HepG2 (cell line): ENCODE results near the gene LDB2. TPM values are rescaled to one million over a fixed set of nuclear protein-coding genes. Genes with fewer than 3 reads are reported as not detected.

Experiments used
- ATAC-seq: fragments of 200-7000 bp; cut with Tn5 transposase; 3 replicates; pipeline ENCODE4 v1.9.1; 2020; ENCODE audit warnings: mild to moderate bottlenecking, moderate library complexity
- BruUV-seq: library from RNA; stranded (reverse); fragments of 400-500 nt; replicated peaks from 2 replicates; lab custom pipeline; 2021; lab: Mats Ljungman, UMichigan
- CTCF ChIA-PET: fragments of 300-600 bp; formaldehyde crosslinking; extraction: SDS; loops from one replicate; lab custom pipeline; 2021; ENCODE audit warnings: low total read pairs, inconsistent platforms, low intra/inter-chr PET ratio; lab: Yijun Ruan, JAX
- POLR2A ChIA-PET: fragments of 350-600 bp; sonication (Branson Sonifier 250); formaldehyde crosslinking; loops from one replicate; lab custom pipeline; 2020; ENCODE audit warnings: antibody characterized with exemption, inconsistent platforms; lab: Yijun Ruan, JAX
- DNase-seq: peaks from one replicate; pipeline ENCODE4 v3.0.0-alpha.2; 2015; ENCODE audit warnings: low spot score
- FAIRE-seq: peaks from 3 replicates; lab custom pipeline; 2011; peaks lifted over from hg19 to GRCh38; lab: Jason Lieb, UNC
- H2AFZ ChIP-seq: one replicate; pipeline ENCODE4 v1.6.1; 2011; ENCODE audit warnings: low read length, inconsistent platforms
- H3K27ac ChIP-seq: fragments of 300-600 bp; 3 replicates; pipeline ENCODE4 v1.8.0; 2011; ENCODE audit warnings: mixed run types, mild to moderate bottlenecking, mixed read lengths, low read length, inconsistent platforms; ENCODE audit not compliant: insufficient read depth; ENCODE audit errors: extremely low read length
- H3K27me3 ChIP-seq, 2 experiments: fragments of 200-600 bp in 1 of 2; 2 replicates in 1 of 2; 3 replicates in 1 of 2; pipeline versions ENCODE4 v1.6.0 to v1.8.0; 2011; ENCODE audit warnings: low read length in 2 of 2, mild to moderate bottlenecking in 2 of 2, moderate library complexity in 2 of 2, inconsistent platforms in 1 of 2; ENCODE audit not compliant: insufficient read depth in 2 of 2, control insufficient read depth in 1 of 2
- H3K36me3 ChIP-seq, 2 experiments: fragments of 200-600 bp in 1 of 2; replicated peaks in 1 of 2; 2 replicates in 1 of 2; 3 replicates in 1 of 2; pipeline versions ENCODE4 v1.5.1 to v1.8.0; 2011; ENCODE audit warnings: low read length in 2 of 2, inconsistent platforms in 1 of 2; ENCODE audit not compliant: insufficient read depth in 2 of 2, control insufficient read depth in 1 of 2
- H3K4me1 ChIP-seq: 2 replicates; pipeline ENCODE4 v1.5.1; 2012; ENCODE audit warnings: low read length, inconsistent platforms; ENCODE audit not compliant: insufficient read depth
- H3K4me2 ChIP-seq: 2 replicates; pipeline ENCODE4 v1.6.0; 2011; ENCODE audit warnings: low read depth, low read length, inconsistent platforms
- H3K4me3 ChIP-seq, 3 experiments: fragments of 200-600 bp in 1 of 3; sonication (generic), shearing (Covaris generic) in 1 of 3; replicated peaks in 1 of 3; 2 replicates each; pipeline ENCODE4 v1.5.1; 2011 to 2016; ENCODE audit warnings: low read length in 3 of 3, inconsistent platforms in 2 of 3, low read depth in 2 of 3, mild to moderate bottlenecking in 2 of 3, control low read depth in 1 of 3, mixed read lengths in 1 of 3; ENCODE audit not compliant: insufficient read depth in 1 of 3
- H3K79me2 ChIP-seq: one replicate; pipeline ENCODE4 v1.6.1; 2011; ENCODE audit warnings: low read length, inconsistent platforms; ENCODE audit not compliant: insufficient read depth
- H3K9ac ChIP-seq: 2 replicates; pipeline ENCODE4 v1.6.0; 2011; ENCODE audit warnings: mild to moderate bottlenecking, low read depth, low read length, inconsistent platforms; ENCODE audit not compliant: insufficient read depth
- H3K9me3 ChIP-seq: 2 replicates; pipeline ENCODE4 v1.5.1; 2012; ENCODE audit warnings: mild to moderate bottlenecking, low read length
- H4K20me1 ChIP-seq: 2 replicates; pipeline ENCODE4 v1.6.0; 2011; ENCODE audit warnings: inconsistent platforms, mild to moderate bottlenecking, low read length, moderate library complexity; ENCODE audit not compliant: insufficient read depth
- CBX5 ChIP-seq: sonication (generic); formaldehyde crosslinking; IDR thresholded peaks from 2 replicates; pipeline ENCODE4 v1.4.0; 2020; ENCODE audit warnings: missing genetic modification reagents, borderline replicate concordance
- FOXA1 ChIP-seq, 2 experiments: fragments of 450-650 bp in 1 of 2; sonication (generic) in 1 of 2; formaldehyde crosslinking in 1 of 2; IDR thresholded peaks; 2 replicates each; pipeline versions ENCODE4 v1.4.0 to v1.6.1; 2016 to 2020; ENCODE audit warnings: missing genetic modification reagents in 1 of 2
- GLI4 ChIP-seq: sonication (generic); formaldehyde crosslinking; IDR thresholded peaks from 2 replicates; pipeline ENCODE4 v1.5.1; 2020; ENCODE audit warnings: missing genetic modification reagents, mild to moderate bottlenecking, moderate library complexity, borderline replicate concordance
- IKZF4 ChIP-seq: sonication (generic); formaldehyde crosslinking; IDR thresholded peaks from 2 replicates; pipeline ENCODE4 v1.5.1; 2020; ENCODE audit warnings: borderline replicate concordance, mild to moderate bottlenecking, low read depth, missing genetic modification reagents; ENCODE audit errors: not compliant biosample characterization
- MAFK ChIP-seq, 2 experiments: IDR thresholded peaks in 1 of 2; conservative IDR thresholded peaks in 1 of 2; 2 replicates each; pipeline ENCODE4 v1.6.1; 2011; ENCODE audit warnings: improper control_type of control experiment in 2 of 2, low read length in 2 of 2
- NFYB ChIP-seq: sonication (generic); formaldehyde crosslinking; IDR thresholded peaks from 2 replicates; pipeline ENCODE4 v1.4.0; 2020; ENCODE audit warnings: missing genetic modification reagents
- TARDBP ChIP-seq: sonication (generic); formaldehyde crosslinking; IDR thresholded peaks from 2 replicates; pipeline ENCODE4 v1.8.0; 2022; ENCODE audit warnings: mild to moderate bottlenecking, missing genetic modification reagents
- ZNF329 ChIP-seq: sonication (generic); formaldehyde crosslinking; IDR thresholded peaks from 2 replicates; pipeline ENCODE4 v1.9.0; 2021; ENCODE audit warnings: low read depth, mild to moderate bottlenecking, missing genetic modification reagents
- ZNF382 ChIP-seq: sonication (generic); formaldehyde crosslinking; IDR thresholded peaks from 2 replicates; pipeline ENCODE4 v1.5.0; 2020; ENCODE audit warnings: missing genetic modification reagents, mild to moderate bottlenecking, borderline replicate concordance
- ZNF644 ChIP-seq: IDR thresholded peaks from 2 replicates; pipeline ENCODE4 v1.6.1; 2016; ENCODE audit warnings: low read depth
- ZNF660 ChIP-seq: sonication (generic); formaldehyde crosslinking; IDR thresholded peaks from 2 replicates; pipeline ENCODE4 v1.5.1; 2020; ENCODE audit warnings: mild to moderate bottlenecking, low read depth, missing genetic modification reagents, borderline replicate concordance
- ZNF768 ChIP-seq: sonication (generic); formaldehyde crosslinking; IDR thresholded peaks from 2 replicates; pipeline ENCODE4 v1.4.0; 2020; ENCODE audit warnings: missing genetic modification reagents
- WGBS: methylation state at CpG from one replicate; pipeline ENCODE4 v1.1.6; 2017; ENCODE audit warnings: low lambda C conversion rate; 5-methylcytosine and 5-hydroxymethylcytosine counted together
- in situ Hi-C: cut with HindIII; loops from 2 replicates; pipeline ENCODE4 v1.10.0; 2017; ENCODE audit warnings: low pct_unique_long_range_greater_than_20kb; ENCODE audit not compliant: extremely low pct_ligation_motif_present
- intact Hi-C: fragments of 100-400 bp; cut with micrococcal nuclease; formaldehyde crosslinking; loops from one replicate; pipeline ENCODE4 v1.10.0; 2022; ENCODE audit not compliant: unreplicated experiment
- polyA plus RNA-seq, 8 experiments: library from polyadenylated mRNA; depleted of rRNA in 3 of 8; stranded (reverse) in 7 of 8; unstranded in 1 of 8; fragments of >200 nt; fragmentation: Illumina TruSeq in 4 of 8; extraction: Trizol in 4 of 8; gene quantifications; 2 replicates each; pipeline versions ENCODE4 v1.2.1 to v1.2.3, GENCODE V29; 2011 to 2016; ENCODE audit warnings: low read depth in 4 of 8, missing spikeins in 1 of 8, mixed read lengths in 1 of 8; ENCODE audit not compliant: insufficient read depth in 1 of 8
- total RNA-seq, 5 experiments: library from RNA; depleted of rRNA; stranded (reverse); fragments of >200 nt; fragmentation: Illumina TruSeq; extraction: Trizol; gene quantifications; 2 replicates each; pipeline ENCODE4 v1.2.3, GENCODE V29; 2016; ENCODE audit warnings: low read depth in 1 of 5

LDB2 gene
- total and polyA plus RNA-seq, 2 of the 13 experiments (the other 11 are each of a cell fraction or from before 2014, with no cell fraction given) = not detected

GRCh38 chr4:16852228-16852627 lies 46.2 kb downstream of the LDB2 start (continued):
- TF ChIP-seq IKZF4 (CRISPR knock-in tag) (no peak), NFYB (no peak), ZNF644 (CRISPR knock-in tag) (no peak), ZNF329 (CRISPR knock-in tag) (no peak), ZNF382 (no peak), TARDBP (CRISPR knock-in tag) (no peak), ZNF768 (CRISPR knock-in tag) (no peak), ZNF660 (no peak)

- Histone ChIP-seq H3K4me2 (no peak overlapping the region), H3K9ac (no peak overlapping the region), H3K9me3 (no peaks in the 10 kb centered on the region), H3K36me3 (no peaks in the 10 kb centered on the region), H3K79me2 (no peaks in the 10 kb centered on the region), H3K4me1 (peaks cover 29% of the 10 kb centered on the region), H4K20me1 (no peaks in the 10 kb centered on the region), H3K27me3 (no peaks in the 10 kb centered on the region), H2AFZ (no peak overlapping the region), H3K4me3 (no peak overlapping the region), H3K27ac (no peak overlapping the region)
- no peak for FAIRE-seq
- no peak for ATAC-seq
- WGBS = 61% methylated on average over 2 of the region's 2 CpGs
- no peak for DNase-seq
- CTCF ChIA-PET = no interaction called here
- in situ Hi-C loops = no loop called here
- BruUV-seq = no TSS peak
- POLR2A ChIA-PET = no interaction called here
- intact Hi-C loops = no loop called here
- TF ChIP-seq MAFK (conservative IDR thresholded peaks at IDR 0.05 in 1 of 2, IDR thresholded peaks at IDR 0.05 in 1 of 2; ENCODE audit: low read length in 2 of 2) = no peak
- no peak for TF ChIP-seq CBX5 (CRISPR knock-in tag)
- no peak for TF ChIP-seq GLI4 (CRISPR knock-in tag)
- no peak for TF ChIP-seq FOXA1 (IDR thresholded peaks at IDR 0.05)
- no peak for TF ChIP-seq FOXA1 (CRISPR knock-in tag; IDR thresholded peaks at IDR 0.05)
Measured at GRCh38 chr4:16846540-16847117, 51.8 kb downstream of the LDB2 start.
